ENCODE measurements around the gene ZFHX2. TPM values are rescaled to one million over a fixed set of nuclear protein-coding genes. Genes with fewer than 3 reads are reported as not detected.

The ZFHX2 gene
- total RNA-seq, 1 donor from 2014 or later, result 0.81 TPM

DNA sequence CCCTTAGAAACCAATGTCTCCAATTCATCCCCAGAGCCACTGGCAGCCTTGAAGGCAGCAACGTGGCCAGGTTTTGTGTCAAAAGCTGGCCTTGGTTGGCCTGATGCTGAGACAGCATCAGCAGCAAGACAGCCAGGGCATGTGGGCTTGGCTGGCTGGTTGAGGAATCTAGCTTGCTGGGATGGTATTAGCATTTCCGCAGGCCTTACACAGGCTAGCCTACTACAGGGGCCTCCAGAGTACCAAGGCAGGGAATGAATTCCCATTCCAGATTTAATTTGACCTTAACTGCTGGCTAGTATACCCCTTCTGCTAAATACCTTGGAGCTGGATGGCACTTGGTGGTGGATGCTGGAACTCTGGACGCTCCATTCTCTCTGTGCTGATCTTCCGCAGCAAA, 66.2 kb downstream of the ZFHX2 start:
- no peak for DNase-seq (ENCODE audit: low read depth)
- no peak overlapping the region for H3K4me3 ChIP-seq (ENCODE audit: low read depth, low read length)
- TF ChIP-seq, protein P1, sequence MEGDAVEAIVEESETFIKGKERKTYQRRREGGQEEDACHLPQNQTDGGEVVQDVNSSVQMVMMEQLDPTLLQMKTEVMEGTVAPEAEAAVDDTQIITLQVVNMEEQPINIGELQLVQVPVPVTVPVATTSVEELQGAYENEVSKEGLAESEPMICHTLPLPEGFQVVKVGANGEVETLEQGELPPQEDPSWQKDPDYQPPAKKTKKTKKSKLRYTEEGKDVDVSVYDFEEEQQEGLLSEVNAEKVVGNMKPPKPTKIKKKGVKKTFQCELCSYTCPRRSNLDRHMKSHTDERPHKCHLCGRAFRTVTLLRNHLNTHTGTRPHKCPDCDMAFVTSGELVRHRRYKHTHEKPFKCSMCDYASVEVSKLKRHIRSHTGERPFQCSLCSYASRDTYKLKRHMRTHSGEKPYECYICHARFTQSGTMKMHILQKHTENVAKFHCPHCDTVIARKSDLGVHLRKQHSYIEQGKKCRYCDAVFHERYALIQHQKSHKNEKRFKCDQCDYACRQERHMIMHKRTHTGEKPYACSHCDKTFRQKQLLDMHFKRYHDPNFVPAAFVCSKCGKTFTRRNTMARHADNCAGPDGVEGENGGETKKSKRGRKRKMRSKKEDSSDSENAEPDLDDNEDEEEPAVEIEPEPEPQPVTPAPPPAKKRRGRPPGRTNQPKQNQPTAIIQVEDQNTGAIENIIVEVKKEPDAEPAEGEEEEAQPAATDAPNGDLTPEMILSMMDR (conservative IDR thresholded peaks at IDR 0.05; ENCODE audit: low read depth, low read length), result no peak

DNA sequence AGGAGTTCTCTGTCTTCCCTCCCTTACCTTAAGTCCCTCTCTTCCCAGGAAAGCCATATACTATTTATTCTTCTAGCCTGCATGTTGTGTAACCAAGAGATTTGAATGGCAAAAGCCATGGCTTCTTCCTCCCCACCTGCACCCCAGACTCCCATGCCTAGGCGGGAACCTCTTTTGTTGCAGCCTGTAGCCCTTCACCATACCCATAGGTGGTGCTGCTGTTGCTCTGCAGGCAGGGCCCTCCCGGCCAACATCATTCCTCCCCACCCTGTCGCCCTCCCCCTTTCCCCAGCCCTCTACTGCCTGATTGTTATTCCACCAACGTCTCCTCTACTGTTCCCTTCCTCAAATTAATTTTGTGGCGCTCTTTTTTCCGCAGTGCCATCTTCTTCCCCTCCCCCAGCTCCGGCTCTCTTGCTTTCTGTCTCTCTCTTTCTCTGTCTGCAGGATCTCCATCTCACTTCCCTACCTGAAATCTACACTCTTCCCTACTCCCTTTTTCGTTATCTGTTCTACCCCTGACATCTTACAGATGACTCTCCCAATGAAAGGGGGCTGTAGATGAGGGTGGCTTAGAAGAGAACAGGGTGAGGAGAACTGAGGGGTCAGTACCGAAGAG, 68.2 kb downstream of the ZFHX2 start:
- no peak for DNase-seq (ENCODE audit: low read depth)
- H3K4me3 ChIP-seq (ENCODE audit: low read depth, low read length), result no peak overlapping the region
- TF ChIP-seq, protein P1 (conservative IDR thresholded peaks at IDR 0.05; ENCODE audit: low read depth, low read length), result peak; percentile 52

- TF ChIP-seq, protein P1 (conservative IDR thresholded peaks at IDR 0.05; ENCODE audit: low read depth, low read length), result no peak
- H3K4me3 ChIP-seq (ENCODE audit: low read depth, low read length), result no peak overlapping the region
- DNase-seq (ENCODE audit: low read depth), result no peak
Measured at GRCh38 chr14:23482823-23483148, 68.8 kb downstream of the ZFHX2 start.

DNA sequence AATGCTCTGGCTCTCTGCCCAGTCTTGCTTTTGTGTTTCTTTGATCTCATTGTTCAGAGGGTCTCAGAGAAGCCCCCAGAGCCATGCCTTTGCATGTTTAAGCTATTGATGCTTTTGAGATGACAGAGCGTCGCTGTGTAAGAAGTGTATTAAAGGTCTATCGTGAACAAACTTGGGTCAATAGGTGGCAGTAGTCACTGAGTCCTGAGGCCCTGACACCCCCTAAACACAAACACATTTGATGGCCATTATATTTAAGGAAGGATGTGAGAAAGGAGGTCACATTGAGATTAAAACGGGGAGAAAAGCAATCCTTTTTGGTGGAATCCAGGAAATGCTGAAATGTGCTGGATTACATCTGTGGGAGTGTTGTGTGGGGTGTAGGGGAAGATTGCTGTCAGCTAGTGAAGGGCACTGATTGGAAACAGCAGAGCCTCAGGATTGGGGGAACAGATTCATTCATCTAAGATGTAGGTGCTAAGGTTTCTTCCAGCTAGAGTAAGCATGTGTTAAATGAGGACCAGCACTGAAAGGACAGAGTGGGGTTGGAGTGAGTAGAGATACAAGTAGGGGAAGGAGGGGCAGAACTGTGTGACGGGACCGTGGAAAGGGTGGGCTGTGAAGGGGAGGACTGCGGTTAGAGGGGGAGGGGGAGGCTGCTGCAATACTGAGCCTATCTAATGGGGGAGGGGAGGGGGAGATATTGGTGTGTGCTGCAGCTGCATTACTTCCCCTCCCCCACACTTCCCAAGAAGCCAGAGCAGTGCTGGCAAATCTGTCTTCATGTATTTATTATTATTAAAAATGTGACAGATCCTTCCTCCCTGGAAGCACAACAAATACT, 69.4 kb downstream of the ZFHX2 start:
- TF ChIP-seq, protein P1 (conservative IDR thresholded peaks at IDR 0.05; ENCODE audit: low read depth, low read length), result peak; percentile 10
- H3K4me3 ChIP-seq (ENCODE audit: low read depth, low read length), result no peak overlapping the region
- no peak for DNase-seq (ENCODE audit: low read depth)

GRCh38 chr14:23481362-23481970, 70.1 kb downstream of the ZFHX2 start:
- TF ChIP-seq, protein P1 (conservative IDR thresholded peaks at IDR 0.05; ENCODE audit: low read depth, low read length), result no peak
- no peak for DNase-seq (ENCODE audit: low read depth)
- H3K4me3 ChIP-seq (ENCODE audit: low read depth, low read length), result no peak overlapping the region

- TF ChIP-seq, protein P1 (conservative IDR thresholded peaks at IDR 0.05; ENCODE audit: low read depth, low read length), result peak; percentile 75
- no peak for DNase-seq (ENCODE audit: low read depth)
- H3K4me3 ChIP-seq (ENCODE audit: low read depth, low read length), result no peak overlapping the region
Measured at GRCh38 chr14:23478109-23478759, 73.3 kb downstream of the ZFHX2 start.
